Ammon's horn (tissue), 1 donor: ENCODE results near the gene USP40.

Source experiments
- DNase-seq: peaks from one replicate; pipeline ENCODE4 v3.0.0-alpha.2; 2016; ENCODE audit warnings: low spot score

Gene USP40

GRCh38 chr2:233458031-233458610, 108.5 kb downstream of the USP40 start:
- no peak for DNase-seq

GRCh38 chr2:233457356-233457755, 109.2 kb downstream of the USP40 start:
- DNase-seq: no peak

- DNase-seq: no peak
Observed at GRCh38 chr2:233456934-233457333, 109.6 kb downstream of the USP40 start.

- no peak for DNase-seq
Observed at GRCh38 chr2:233456111-233456510, 110.5 kb downstream of the USP40 start.

GRCh38 chr2:233455491-233455890, 111.1 kb downstream of the USP40 start:
- DNase-seq: no peak

- DNase-seq: no peak
Observed at GRCh38 chr2:233455006-233455405, 111.6 kb downstream of the USP40 start.

- no peak for DNase-seq
Observed at GRCh38 chr2:233453916-233454315, 112.7 kb downstream of the USP40 start.

GRCh38 chr2:233453111-233453915, 113.3 kb downstream of the USP40 start:
- no peak for DNase-seq

GRCh38 chr2:233451950-233452349, 114.6 kb downstream of the USP40 start:
- no peak for DNase-seq

GRCh38 chr2:233450864-233451575, 115.6 kb downstream of the USP40 start:
- DNase-seq: no peak

- DNase-seq: no peak
Observed at GRCh38 chr2:233449921-233450863, 116.4 kb downstream of the USP40 start.

- DNase-seq: peak; percentile 65
Observed at GRCh38 chr2:233449081-233449901, 117.3 kb downstream of the USP40 start.

- no peak for DNase-seq
Observed at GRCh38 chr2:233448575-233448974, 118.0 kb downstream of the USP40 start.

- DNase-seq: no peak
Observed at GRCh38 chr2:233448220-233448559, 118.4 kb downstream of the USP40 start.

- no peak for DNase-seq
Observed at GRCh38 chr2:233447506-233448219, 118.9 kb downstream of the USP40 start.

GRCh38 chr2:233446606-233447305, 119.8 kb downstream of the USP40 start:
- DNase-seq: no peak

GRCh38 chr2:233446121-233446520, 120.5 kb downstream of the USP40 start:
- DNase-seq: no peak

GRCh38 chr2:233445152-233445830, 121.3 kb downstream of the USP40 start:
- no peak for DNase-seq

- DNase-seq: no peak
Observed at GRCh38 chr2:233444501-233444900, 122.1 kb downstream of the USP40 start.
